Measurements from ENCODE around the gene TMEM233.
"Not testable (repeated sequence)": the region's sequence is repeated elsewhere in the genome, so short reads cannot be mapped to it uniquely, and the experiment has no call there.

The TMEM233 gene

DNA sequence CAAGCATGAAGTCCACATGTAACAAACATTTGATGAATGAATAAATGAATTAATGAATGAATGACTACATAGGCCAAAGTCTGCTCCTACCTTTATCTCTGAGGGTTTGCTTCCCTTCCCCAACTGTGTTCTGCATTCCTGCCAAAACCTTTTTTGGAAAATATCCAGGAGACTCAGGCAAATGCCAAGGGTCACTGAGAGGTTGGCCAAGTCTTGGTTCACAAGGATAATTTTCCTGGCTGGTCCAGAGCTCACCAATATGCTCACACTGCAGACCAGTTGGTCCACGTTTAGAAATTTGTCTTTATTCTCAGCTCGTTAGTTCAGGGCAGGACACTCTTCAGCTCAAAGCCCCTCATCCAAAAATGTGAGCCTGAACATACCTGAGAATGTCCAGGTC is 10.2 kb downstream of the TMEM233 start:
- TF ChIP-seq, protein P1, sequence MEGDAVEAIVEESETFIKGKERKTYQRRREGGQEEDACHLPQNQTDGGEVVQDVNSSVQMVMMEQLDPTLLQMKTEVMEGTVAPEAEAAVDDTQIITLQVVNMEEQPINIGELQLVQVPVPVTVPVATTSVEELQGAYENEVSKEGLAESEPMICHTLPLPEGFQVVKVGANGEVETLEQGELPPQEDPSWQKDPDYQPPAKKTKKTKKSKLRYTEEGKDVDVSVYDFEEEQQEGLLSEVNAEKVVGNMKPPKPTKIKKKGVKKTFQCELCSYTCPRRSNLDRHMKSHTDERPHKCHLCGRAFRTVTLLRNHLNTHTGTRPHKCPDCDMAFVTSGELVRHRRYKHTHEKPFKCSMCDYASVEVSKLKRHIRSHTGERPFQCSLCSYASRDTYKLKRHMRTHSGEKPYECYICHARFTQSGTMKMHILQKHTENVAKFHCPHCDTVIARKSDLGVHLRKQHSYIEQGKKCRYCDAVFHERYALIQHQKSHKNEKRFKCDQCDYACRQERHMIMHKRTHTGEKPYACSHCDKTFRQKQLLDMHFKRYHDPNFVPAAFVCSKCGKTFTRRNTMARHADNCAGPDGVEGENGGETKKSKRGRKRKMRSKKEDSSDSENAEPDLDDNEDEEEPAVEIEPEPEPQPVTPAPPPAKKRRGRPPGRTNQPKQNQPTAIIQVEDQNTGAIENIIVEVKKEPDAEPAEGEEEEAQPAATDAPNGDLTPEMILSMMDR (IDR thresholded peaks at IDR 0.05; ENCODE audit: insufficient read depth, missing control alignments): no peak
- DNase-seq (ENCODE audit: insufficient read length, low spot score) (no peak), FAIRE-seq (no peak)

DNA sequence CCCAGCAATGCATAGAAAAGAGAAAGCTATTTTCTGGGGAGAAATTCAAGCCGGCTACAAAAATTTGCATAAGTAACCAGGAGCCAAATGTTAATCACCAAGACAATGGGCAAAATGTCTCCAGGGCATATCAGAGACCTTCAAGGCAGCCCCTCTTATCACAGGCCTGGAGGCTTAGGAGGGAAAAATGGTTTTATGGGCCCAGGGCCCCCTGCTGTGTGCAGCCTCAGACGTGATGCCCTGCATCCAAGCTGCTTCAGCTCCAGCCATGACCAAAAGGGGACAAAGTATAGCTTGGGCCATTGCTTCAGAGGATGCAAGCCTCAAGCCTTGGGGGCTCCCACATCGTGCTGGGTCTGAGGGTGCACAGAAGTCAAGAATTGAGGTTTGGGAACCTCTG is 15.8 kb downstream of the TMEM233 start:
- no peak for DNase-seq (ENCODE audit: insufficient read length, low spot score)
- no peak for FAIRE-seq
- TF ChIP-seq, protein P1 (IDR thresholded peaks at IDR 0.05; ENCODE audit: insufficient read depth, missing control alignments): no peak

DNA sequence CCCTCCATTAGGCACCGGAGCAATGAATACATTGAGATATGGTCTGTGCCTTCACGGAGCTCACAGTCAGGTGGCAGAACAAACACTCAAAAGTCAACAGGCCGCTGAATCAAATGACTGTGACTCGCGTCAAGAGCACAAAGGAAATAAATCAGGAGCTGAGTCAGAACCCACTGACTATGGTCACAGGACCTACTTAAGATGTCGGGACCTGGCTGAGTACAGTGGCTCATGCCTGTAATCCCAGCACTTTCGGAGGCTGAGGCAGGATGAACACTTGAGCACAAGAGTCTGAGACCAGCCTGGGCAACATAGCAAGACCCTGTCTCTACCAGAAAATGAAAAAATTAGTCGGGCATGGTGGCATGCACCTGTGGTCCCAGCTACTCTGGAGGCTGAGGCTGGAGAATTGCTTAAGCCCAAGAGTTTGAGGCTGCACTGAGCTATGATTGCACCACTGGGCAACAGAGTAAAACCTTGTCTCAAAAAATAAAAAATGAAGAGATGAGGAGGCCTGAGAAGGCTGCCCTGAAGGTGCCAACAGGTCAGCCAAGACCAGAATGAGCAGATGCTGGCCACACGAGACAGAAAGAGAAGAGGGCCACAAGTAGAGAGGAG is 19.9 kb downstream of the TMEM233 start:
- no peak for FAIRE-seq
- DNase-seq (ENCODE audit: insufficient read length, low spot score): no peak
- TF ChIP-seq, protein P1 (IDR thresholded peaks at IDR 0.05; ENCODE audit: insufficient read depth, missing control alignments): no peak

DNA sequence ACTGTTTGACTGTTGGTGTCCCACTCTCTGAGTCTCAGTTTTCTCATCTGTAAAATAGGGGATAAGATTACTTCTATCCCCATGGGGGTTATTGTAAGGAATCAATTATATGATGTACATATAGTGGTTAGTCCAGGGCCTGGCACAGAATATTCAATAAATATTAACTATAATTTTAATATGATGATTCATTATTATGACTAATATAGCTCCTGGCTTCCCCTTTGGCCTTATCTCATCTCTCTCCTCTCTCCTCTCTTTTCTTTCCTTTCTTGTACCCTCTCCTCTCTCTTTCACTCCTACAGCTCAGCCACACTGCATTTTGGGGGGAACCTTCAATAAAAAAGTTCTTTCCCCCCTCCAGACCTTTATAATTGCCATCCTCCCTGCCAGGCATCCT is 21.1 kb downstream of the TMEM233 start:
- FAIRE-seq (no peak), DNase-seq (ENCODE audit: insufficient read length, low spot score) (no peak)
- TF ChIP-seq, protein P1 (IDR thresholded peaks at IDR 0.05; ENCODE audit: insufficient read depth, missing control alignments): no peak

DNA sequence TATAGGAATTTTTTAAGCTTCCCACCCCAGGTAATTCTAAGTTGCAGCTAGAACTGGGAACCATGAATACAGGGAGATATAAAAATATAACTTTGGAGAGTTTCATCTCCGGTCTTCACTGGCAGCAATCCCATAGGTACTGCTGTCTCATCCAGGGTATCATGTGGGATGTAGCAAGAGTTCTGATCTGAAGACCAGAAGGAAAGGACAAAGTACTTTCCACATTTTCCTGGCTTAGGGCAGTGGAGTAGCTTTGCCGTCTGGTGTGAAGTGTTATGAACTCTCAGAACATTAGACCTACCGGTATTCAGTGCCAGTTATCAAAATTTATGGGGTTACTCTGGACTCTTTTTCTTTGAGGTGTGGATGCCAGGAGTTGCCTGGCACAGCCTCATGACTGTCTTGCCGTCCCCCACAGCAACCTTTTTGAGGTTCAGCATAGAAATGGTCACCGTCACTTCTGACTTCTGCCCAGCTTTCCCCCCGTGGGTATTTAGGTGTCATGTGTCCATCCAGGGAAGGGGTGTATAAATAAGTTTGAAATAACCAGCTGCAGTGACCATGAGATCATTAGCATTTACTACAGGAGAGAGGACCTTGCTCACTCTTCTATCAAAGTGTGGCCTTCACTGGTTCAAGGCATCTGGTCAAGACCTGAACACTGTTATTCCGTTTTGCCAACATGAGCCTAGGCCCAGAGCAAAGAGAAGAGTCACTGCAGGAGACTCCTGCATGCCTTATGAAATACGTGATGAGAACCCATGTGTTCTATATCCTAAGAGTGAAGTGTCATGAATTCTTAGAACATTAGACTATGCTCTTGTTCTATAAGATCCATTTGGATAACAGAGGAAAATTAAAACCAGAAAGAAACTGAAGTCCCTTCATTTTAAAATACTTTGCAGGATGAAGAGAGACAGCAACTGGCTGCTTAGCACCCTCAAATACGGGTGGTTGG is 22.2 kb downstream of the TMEM233 start:
- FAIRE-seq (no peak), DNase-seq (ENCODE audit: insufficient read length, low spot score) (no peak)
- TF ChIP-seq, protein P1 (IDR thresholded peaks at IDR 0.05; ENCODE audit: insufficient read depth, missing control alignments): no peak

DNA sequence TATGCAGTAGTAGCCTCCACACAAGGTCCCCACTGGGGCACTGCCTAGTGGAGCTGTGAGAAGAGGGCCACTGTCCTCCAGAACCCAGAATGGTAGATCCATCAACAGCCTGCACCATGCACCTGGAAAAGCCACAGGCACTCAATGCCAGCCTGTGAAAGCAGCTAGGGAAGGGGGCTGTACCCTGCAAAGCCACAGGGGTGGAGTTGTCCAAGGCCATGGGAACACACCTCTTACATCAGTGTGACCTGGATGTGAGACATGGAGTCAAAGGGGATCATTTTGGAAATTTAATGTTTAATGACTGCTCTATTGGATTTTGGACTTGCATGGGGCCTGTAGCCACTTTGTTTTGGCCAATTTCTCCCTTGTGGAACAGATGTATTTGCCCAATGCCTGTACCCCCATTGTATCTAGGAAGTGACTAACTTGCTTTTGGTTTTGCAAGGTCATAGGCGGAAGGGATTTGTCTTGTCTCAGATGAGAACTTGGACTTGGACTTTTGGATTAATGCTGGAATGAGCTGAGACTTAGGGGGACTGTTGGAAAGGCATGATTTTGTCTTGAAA is 24.8 kb downstream of the TMEM233 start:
- not testable (repeated sequence) for FAIRE-seq; DNase-seq (ENCODE audit: insufficient read length, low spot score)

DNA sequence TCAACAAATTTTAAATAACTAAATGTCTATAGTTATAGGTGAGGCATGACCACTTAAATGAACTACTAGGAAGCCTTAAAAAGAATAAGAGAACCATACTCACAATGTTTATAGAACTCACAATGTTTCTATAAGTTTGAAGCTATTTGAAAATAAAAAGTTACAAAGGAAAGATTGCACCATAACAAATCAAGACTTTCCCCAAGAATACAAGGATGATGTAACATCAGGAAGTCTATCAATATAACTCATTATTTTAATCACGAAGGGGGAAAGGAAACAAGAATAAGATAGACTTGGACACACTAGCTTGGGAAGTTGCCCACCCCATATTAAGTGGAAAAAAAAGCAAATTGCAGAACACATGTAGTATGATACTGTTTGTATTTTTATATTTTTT is 26.9 kb downstream of the TMEM233 start:
- DNase-seq (ENCODE audit: insufficient read length, low spot score) (no peak), FAIRE-seq (no peak)
- TF ChIP-seq, protein P1 (IDR thresholded peaks at IDR 0.05; ENCODE audit: insufficient read depth, missing control alignments): no peak

Measured in D721Med (cell line).